NCI-H128 (cell line): ENCODE measurements around the gene CRACR2A.

Source experiments
- DNase-seq: peaks from one replicate; lab custom pipeline; 2025; ENCODE audit not compliant: unreplicated experiment; lab: John Stamatoyannopoulos, UW

The CRACR2A gene

DNA sequence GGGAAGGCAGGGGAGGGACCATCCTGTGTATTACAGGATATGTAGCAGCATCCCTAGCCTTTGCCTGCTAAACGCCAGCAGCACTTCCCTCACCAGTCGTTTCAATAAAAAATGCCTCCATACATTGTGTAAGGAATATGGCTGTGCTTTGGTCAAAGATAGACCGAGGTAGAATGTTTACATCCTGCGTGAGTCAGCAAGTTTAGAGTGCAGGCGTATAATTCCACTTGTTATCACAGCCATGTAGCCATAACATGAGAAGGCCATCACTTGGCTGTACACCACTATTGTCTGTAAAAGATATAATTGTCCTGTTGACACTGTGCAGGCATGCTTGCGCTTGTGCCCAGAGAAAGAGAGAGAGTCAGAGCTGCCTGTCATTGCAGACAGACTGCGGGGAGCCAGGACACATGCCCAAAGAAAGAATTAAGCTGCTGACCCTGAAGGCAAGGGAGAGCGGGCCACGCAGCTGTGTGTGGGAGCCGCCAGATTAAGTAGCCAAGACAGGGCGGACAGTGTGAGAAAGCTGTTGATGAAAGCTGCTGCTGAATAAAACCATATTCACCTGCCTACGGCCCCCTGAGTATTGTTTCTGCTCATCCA is 68.4 kb downstream of the CRACR2A start:
- no peak for DNase-seq

DNA sequence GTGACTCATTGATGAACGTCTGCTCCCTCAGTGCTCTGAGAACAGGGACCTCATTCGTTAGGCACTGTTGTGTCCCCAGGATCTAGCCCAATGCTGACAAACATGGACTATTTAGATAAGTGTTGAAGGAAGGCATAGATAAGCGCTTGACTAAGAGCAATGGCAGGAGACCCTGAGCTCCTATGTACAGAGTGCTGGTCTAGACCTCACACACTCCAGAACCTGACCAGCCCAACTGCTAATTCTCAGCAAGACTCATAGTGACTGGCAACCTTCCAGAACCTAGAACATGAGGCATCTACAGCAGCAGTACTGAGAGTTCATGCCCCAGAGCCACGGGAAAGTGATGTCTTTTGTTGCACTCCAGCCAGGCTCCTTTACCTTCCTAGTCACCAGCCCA is 69.2 kb downstream of the CRACR2A start:
- no peak for DNase-seq

DNA sequence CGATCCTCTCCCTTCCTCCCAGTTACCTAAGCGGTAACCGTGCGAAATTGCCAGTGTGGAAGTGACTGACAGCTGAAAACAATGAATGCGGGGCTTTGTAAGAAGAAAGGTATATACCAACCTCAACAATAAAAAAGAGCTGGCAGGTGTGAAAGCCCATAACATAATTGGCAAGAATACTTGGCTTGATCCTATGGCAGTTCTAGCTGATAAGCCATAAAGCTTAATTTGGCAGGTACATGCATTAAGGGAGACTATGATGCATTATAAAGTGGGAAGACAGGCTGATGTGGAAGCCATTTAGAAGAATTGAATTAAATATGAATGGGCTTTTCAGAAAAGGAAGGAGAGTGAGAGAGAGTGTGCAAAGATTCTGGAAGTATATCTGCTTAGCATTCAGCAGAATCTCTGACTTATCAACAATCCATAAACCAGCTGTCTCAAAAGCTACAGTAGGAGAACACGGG is 71.3 kb downstream of the CRACR2A start:
- DNase-seq, result peak; percentile 41

DNA sequence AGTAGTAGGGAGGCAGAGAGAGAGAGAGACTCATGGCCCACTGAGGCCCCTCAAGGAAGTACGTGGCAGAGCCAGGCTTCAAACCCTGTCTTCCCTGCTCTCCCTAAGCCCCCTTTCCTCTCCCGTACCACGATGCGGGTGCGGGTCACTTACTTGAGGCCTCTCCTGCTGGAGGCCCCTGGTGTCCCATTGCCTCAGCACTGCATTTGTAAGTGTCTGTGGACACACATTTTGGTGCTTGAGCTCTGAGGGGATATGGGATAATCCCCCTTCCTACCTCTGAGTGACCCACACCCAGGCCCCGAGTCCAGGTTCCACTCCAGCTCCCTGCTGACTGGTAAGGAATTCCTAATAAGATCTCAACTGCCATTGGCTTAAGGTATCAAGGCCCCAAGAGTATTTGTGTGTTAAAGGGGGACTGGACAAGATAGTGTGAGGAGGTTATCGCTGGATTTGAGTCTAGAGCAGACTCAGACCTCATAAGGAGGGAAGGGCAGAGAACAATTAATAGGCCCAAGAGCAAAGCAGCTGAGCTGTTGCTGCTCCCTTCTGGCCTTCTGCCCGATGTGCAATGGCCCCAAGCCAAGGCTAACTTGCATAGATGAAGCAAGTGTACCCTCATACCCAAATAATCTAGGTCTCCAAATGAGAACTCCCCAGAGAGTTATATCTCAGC is 71.9 kb downstream of the CRACR2A start:
- DNase-seq, result no peak

DNA sequence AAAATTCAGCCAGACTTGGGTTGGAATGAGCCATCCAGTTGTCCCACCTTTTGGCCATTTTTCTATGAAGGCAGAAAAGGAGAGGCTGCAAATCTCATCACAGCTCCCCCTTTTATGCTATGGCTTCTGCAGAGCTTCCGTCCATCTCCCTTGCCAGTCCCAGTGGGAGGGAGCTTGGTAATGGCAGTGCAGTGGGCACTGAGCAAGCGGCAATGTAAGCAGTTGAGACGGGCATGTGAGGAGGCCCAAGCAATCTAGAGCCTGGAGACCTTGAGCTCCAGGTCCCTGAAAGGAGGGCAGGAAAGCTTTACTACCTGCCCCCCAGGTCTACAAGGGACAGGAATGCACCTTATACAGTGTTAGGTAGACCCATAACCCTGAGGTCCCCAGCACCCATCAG is 73.1 kb downstream of the CRACR2A start:
- no peak for DNase-seq

DNA sequence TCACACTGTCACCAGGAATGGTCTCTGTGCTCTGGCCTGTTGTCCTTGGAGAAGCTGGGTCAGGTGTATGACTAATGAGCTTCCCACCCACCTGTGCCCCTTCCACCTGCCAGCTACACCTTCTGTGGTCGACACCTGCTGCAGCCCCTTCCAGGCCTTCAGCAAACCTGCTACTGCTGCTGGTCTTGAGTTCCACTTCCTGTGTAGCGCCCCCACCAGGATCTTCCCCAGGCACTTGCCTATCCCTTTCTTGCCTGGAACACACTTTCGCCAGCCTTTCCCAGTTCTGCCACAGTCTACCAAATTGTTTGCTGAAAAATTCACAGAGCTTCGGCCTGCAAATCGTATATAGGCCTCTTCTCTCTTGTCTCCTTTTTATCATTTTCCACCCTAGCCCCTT is 75.3 kb downstream of the CRACR2A start:
- DNase-seq, result no peak

DNA sequence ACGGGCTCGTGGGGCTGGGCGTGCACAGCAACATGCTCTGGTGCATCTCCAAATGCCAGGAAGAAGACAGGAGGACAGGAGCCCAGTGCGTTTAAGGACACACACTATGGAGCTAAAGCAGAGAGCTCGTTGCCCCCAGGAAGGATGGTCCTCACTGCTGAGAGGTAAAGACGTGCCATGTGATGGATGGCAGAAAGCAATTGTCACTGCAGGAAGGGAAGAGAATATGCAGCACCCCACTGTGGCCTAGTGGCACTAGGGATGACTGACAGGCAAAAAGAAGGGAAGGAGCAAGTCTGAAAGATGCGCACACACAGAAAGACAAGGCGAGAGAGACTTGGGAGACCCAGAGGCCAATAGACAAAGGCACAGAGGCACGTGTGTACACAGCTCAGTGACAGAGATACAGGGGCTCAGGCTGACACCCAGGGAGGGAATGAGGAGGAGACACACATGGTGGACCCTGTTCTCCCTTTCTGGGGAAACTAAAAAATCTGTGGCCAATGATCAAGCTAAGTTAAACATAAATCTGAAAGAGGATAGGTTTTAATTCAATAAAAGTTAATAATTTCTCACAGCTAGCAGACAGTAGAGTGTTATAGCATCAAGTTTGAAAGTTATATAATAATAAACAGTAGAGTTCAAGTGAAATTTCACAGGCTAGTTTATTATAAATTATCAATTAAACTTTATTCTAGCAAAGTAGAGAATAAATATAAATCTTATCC is 78.8 kb downstream of the CRACR2A start:
- no peak for DNase-seq

DNA sequence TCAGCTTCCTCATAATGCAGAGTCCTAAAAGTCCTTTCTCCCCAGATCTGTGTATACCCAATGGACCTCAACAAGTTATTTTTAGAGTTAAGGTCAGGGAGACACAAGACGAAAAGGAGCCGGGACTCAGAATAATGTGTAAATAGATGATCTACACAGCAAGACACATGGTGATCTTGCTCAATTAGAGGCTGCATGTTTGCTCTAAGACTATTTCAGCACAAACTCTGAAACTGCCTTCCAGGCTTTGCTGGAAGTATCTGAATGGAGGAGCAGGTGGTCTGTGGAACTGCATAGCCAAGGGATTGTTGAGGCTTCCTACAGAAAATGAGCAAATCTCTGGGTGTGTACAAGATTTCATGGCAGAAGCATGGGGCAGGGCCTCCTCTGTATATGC is 80.8 kb downstream of the CRACR2A start:
- DNase-seq, result no peak

DNA sequence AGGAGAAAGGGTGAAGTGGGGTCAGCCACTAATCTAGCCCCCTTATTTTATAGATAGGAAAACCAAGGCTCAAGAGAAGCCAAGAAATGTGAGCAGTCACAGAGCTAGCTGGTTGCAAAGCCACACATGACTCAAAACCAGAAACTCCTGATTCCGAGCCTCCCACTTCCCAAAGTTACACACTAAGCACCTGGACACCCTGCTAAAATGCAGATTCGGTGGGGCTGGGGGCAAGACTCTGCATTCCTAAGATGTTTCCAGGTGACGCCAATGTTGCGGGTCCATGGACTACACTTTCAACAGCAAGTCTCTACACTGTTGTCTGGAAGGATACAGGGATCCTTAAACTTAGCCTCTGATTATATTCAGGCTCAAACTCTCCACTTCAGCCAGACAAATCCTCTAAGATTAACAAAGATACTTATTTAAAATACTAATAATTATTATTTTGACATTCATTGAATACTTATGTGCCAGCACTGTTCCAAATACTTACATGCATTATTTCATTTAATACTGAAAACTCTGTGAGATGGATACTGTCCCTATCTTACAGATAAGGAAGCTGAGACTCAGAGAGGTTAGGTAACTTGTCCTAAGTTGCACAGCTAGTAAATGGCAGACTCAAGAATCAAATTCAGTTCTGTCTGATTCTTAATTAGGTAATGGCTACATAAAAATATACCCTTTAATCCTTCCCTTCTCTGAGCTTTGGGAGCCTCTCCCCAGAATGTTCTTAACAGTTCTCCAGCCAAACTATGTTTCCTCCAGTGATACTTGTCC is 81.4 kb downstream of the CRACR2A start:
- no peak for DNase-seq

DNA sequence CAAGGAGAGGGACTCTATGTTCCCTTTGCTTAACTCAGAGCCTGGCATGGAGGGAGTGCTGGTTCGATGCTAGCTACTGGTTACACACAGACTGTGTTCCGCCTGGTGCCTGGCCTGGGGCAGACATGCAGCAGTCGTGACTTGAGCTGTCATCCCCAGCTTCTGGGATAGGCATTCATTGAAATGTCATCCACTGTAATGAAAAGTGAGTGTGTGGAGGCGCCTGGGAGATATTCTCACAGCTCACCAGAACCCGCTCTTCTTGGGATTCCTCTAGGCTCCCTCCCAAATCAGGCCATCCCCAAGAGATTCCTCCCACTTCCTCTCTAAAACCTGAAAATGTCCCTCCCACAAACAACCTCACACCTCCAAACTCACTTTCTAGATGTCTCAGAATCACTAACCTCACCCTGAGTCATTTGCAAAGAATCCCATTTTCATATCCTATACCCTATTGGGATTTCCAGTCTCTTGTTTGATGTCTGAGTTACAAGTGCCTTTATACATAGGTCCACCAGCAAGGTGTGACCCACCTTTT is 82.8 kb downstream of the CRACR2A start:
- DNase-seq, result no peak

DNA sequence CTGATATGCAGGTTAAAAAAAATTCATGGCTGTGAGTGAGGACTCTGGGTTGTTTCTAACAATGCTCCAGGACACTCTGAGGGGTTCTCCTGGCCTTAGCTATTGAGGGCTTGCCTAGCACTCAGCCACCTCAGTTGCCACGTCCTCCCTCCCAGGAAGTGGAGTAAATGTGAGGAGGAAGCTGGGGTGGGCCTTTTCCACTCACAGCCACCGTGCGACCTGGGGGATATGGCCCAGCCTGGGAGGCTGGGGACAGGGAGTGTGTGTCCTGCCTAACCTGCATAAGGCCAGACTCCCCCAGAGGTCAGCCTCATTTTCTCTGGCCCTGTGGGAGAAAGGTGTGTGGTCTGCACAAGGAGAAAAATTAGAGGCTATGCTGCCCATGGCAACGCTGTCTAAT is 83.3 kb downstream of the CRACR2A start:
- no peak for DNase-seq

DNA sequence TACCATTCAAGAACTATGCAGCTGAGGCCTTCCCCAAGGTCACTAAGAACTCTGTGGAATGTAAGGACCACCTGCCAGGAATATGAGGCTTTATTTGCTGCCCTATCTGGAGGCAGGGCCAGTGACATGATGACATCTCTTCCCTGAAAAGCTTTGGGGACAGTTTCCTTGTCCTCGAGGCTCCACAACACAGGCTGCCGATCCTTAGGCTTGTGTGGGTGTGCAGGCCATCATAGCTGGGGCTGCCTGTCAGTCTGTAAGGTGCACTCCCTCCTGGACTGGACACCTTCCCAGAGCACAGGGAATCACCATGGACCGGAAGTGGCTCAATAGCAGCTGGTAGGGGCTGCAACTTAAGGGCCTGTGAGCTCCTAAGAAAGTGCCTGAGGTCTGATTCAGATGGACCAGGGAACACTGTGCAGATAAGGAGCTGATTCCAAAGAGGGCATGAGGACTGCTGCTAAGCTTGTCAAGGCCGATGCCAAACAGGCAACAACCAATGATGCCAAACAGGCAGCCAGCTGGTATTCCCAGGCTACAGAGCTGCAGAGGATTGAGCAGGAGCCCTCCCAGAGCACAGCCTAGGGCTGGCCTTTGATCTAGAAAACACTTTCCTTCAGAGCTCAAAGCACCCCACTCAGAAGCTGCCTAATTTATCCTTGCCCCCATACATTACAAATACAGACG is 84.3 kb downstream of the CRACR2A start:
- no peak for DNase-seq

DNA sequence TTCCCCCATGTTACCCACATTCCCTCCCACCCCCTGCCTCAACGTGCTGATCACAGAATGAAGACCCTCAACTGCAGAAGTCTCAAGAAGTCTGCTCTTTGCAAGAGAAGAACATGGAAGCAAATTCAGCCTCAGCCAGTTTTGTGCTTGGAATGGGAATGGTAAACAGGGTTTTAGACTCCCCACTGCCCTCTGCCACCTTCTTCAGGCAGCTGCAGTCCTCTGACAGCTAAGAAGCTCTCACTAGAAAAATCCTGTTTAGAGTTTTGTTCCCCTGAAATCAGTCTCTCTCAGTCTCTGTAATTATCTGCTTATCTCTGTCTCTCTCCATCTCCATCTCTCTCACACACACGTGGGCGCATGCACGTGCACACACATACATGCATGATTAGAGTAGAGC is 85.4 kb downstream of the CRACR2A start:
- DNase-seq, result no peak

DNA sequence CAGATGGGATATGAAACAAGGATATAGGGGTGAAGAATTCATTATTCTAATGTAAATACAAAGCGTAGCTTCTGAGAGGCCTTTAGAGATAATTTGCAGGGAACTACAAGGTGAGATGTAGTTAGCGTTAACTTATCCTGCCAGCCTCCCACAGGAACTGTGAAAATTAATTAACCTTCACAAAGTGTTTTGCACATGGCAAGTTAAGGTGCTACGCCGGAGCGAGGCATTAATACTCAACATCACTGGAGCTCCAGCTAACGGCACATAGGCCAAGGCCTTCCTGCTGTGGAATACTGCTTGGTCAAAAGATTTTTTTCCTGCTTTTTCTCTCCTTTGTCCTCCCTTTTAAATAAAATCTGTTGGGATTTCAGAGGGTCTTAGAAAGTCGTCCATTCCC is 86.5 kb downstream of the CRACR2A start:
- DNase-seq, result no peak

DNA sequence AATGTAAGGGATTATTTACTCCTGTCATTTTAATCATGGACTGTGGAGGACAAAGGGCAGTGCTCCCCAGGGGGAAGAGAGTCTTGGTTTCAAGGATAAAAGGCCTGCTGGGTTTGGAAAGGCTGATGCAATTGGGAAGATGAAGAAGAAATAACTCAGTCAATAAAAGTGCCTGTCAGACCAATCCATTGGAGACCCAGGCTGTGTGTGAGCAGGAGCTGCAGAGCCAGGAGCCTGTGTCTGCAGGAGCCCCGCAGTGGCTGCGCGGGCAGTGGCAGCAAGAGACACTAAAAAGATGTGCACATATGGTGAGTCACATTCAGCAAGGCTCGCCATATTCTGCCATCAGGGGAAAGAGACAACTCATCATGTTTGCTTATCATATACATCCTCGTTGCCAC is 90.4 kb downstream of the CRACR2A start:
- no peak for DNase-seq

DNA sequence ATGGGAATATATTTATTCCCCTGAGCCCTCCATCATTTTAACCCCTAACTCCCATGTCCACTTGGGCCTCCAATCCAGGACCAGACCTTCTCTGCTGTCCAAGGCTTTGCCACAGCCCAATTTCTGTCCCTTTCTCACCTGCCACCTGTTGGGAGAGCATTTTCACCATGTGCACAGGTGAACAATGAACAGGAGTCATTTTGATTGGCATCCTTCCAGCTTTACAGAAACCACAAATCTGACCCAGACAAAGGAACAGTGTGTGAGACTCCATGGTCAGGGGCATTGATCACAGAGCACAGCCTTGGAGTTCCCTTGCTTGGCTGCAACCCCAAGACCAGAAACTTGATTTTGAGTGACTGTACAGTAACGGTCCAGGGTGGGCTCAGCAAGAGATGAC is 91.9 kb downstream of the CRACR2A start:
- DNase-seq, result peak; percentile 36

DNA sequence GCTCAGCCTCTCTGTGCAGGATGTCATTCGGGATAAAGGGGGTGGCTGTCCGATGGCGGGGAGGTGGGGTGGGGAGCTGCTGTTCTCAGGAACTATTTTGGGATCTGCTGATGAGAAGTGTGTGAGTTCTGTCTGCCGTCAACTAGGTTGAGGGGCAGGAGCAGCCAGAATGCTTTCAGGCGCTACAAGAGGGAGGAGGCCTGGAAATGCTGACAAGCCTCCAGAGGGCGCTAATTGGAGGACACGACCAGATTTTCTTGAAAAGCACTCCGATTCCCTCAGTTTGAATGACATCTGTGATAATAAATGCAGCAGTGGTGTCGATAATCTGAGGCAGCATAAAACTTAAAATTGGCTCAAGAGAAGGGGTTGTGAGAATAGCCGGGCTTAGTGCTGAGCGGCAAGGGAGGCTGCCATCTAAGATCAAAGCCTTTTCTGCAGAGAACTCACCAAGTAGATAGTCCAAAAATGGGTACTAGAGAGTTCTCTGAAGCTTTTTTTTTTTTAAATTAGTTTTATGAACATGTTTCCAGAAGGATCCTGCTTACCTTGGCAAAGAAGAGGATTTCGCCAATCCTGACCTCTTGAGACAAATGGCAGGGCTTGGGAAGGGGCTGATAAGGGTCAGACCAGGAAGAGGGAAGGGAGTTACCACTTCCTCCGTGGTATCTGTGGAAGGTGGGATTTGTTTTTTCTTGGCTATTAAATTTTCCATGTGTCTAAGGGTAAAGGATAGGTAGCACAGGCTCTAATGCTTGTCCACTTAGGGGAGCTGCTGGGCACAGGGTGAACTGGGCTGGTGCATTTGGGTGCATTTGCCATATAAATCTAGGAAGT is 94.4 kb downstream of the CRACR2A start:
- DNase-seq, result no peak

DNA sequence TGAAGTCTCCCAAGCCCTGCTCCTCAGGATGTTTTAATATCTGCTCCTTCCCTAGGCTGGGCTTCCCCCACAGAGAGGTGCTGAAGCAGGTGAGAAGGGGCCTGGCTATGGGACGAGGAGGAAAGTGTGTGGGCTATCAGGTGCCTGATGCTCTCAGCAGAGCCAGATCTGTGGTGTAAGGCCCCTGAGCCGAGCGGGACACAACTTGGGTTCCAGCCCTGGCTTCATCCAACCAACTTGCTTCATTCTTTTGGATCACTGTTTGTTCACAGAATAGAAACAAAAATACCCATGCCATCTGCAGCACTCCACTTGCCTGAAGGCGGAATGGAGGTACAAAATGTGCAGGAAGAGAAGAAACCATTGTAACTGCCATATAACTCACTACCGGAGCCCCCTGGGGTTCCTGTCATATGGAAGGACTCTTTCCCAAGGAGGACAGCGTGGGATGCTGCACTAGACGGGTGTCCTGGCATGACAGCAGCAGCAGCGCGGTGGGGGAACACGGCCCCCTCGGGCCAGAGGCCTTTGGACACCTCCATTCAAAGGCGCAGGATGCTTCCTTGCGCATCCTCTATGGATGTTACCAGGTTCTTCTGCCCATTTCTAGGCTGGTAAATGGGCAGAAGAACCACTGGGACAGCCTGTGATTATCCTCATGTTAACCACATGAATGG is 95.8 kb downstream of the CRACR2A start:
- no peak for DNase-seq

DNA sequence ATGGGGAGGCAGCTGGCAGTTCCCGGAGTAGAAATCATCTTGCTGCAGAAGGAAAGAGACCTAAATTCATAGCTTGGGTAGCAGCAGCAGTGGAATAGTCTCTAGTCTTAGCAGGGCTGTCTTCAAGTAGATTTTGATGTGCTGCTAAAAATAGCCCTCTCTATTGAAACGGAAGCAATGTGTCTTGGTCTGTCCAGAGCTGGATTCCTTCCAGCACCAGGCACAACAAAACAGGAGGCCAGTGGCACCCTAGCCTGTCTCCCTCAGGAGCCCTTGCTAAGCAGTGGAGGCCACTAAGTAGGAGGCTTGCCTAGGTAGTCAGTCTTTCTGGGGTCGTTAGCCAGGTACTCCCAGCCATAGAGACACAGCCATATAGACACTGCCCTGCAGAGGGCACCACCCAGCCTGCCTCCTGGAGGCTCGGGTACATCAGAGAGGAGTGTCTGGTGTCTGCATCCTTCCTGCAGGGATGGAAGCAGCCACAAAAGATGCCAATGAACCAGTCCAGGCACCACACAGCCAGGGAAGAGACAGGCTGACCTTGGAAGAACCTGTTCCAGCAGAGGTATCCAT is 97.5 kb downstream of the CRACR2A start:
- DNase-seq, result peak; percentile 13
